GM19035 (cell line): ENCODE data around the gene TDRD9.

ENCODE experiments used
- ATAC-seq: cut with Tn5 transposase; IDR thresholded peaks from one replicate; pipeline ENCODE4 v1.9.1; 2021; ENCODE audit not compliant: unreplicated experiment

The TDRD9 gene

DNA sequence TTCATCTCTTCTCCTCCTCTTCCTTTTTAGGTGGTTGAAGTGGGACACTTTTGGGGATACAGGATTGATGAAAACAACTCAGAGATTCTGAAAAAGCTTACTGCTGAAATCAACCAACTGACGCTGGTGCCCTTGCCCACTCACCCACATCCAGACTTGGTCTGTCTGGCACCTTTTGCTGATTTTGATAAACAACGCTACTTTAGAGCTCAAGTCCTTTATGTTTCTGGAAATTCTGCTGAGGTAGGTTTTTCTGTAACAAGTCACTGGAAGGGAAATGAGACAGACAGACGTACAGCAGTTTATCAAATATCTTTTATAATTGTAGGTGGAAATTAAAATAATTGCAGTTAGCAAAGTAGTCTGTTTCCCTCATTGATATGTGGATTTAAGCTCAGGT, 97.3 kb downstream of the TDRD9 start:
- no peak for ATAC-seq

DNA sequence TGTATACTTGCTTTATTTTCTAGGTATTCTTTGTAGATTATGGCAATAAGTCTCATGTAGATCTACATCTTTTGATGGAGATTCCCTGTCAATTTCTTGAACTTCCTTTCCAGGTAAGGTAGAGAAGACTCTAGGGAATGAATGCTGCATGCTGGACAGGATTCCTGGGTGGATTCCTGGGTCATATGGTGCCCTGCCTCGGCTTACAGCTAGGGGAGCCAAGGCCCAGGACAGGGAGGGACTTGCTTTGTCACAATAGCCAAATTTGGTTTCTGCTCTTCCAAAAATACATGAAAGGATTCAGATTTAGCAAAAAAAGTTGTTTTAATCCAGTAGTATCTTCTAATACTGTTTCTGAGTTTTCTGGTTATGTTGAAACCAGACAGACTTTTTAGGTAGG, 97.8 kb downstream of the TDRD9 start:
- ATAC-seq = no peak

- no peak for ATAC-seq
Measured at GRCh38 chr14:104030958-104031357, 102.7 kb downstream of the TDRD9 start.

- ATAC-seq = no peak
Measured at GRCh38 chr14:104031384-104031783, 103.1 kb downstream of the TDRD9 start.

GRCh38 chr14:104034976-104035699, 106.9 kb downstream of the TDRD9 start:
- no peak for ATAC-seq

- no peak for ATAC-seq
Measured at GRCh38 chr14:104036212-104036611, 108.0 kb downstream of the TDRD9 start.

- ATAC-seq = no peak
Measured at GRCh38 chr14:104037074-104037473, 108.8 kb downstream of the TDRD9 start.

- ATAC-seq = no peak
Measured at GRCh38 chr14:104037903-104038302, 109.6 kb downstream of the TDRD9 start.

DNA sequence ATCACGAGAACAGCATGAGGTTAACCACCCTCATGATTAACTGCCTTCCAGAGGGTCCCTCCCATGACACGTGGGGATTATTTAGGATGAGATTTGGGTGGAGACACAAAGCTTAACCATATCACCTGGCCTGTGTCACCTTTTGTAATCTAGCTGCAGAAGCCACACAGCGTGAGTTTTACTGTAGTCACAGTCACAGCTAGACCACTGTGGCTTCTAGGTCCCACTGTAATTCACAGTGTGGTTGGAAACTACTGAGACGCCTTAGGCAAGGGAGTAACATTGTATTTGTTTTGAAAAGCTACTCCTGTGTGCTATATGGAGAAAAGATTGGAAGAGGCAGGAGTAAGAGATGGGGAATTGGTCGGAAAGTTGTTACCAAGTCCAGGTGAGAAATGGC, 111.0 kb downstream of the TDRD9 start:
- no peak for ATAC-seq

GRCh38 chr14:104040539-104040938, 112.3 kb downstream of the TDRD9 start:
- ATAC-seq = no peak

- no peak for ATAC-seq
Measured at GRCh38 chr14:104041430-104042104, 113.3 kb downstream of the TDRD9 start.

DNA sequence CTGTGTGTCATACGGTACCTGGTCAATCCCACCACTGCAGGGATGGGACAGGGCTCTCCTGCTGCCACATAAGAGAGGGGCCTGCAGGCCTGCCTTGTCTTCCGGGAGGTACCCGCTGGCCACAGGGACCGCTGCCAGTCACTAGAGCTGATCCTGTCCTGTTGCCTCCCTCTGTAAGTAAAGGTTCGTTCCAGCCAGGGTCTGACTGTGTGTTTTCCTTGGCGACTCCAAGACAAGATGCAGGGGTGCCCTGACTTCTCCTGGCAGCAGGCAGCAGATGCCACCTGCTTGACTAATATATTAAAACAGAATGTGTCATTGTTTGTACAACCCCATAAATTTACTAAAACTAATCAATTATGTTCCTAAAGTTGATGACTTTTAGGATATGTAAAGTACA, 115.8 kb downstream of the TDRD9 start:
- no peak for ATAC-seq

DNA sequence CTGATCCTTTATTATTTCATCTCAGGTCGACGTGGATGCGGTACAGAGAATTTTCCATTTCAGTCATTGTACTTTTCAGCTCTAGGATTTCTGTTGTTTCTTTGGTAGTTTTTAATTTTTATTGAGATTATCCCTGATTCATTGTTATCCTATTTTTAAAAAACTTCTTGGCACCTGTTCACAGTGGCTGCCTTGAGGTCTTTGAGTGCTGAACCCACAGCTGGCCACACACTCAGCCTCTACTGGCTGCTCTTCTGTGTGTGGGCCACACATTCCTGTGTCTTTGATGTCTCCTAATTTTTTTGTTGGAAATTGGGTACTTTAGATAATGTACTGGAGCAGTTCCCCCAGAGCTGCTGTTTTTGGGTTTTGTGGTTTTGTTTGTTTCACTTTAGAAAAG, 119.5 kb downstream of the TDRD9 start:
- no peak for ATAC-seq

DNA sequence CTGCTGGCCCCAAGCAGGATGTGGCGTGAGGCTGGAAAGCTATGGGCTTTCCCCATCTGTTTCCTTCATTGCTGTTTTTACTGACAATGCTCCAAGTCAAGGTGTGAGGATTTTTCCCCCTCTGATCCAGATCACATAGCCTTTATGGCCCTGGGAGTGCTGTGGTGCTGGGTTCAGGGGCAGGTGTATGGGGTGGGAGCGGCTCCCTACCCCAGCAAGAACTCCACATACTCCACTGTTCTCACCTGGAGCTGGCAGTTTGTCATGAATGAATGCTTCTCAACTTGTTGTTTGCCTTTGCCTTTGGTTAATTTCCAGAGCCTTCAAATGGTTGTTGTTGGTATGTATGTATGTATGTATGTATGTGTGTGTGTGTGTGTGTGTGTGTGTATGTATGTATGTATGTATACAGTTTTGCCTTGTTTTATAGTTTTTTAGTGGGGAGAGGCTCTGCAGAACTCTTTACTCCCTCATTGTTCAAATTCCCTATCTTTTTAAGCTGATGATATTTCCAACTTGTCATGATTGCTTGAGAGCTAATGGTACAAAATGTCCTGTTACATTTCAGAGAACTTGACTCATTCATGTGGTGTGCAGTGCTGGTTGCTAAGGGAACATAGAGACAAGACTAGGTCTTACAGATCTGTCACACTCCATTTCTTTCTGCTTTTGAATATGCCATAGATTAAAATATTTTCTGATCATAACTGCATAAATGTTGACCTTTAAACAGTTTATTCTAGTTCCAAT, 120.7 kb downstream of the TDRD9 start:
- no peak for ATAC-seq

- no peak for ATAC-seq
Measured at GRCh38 chr14:104049576-104050240, 121.5 kb downstream of the TDRD9 start.

GRCh38 chr14:104051092-104051813, 123.0 kb downstream of the TDRD9 start:
- no peak for ATAC-seq

DNA sequence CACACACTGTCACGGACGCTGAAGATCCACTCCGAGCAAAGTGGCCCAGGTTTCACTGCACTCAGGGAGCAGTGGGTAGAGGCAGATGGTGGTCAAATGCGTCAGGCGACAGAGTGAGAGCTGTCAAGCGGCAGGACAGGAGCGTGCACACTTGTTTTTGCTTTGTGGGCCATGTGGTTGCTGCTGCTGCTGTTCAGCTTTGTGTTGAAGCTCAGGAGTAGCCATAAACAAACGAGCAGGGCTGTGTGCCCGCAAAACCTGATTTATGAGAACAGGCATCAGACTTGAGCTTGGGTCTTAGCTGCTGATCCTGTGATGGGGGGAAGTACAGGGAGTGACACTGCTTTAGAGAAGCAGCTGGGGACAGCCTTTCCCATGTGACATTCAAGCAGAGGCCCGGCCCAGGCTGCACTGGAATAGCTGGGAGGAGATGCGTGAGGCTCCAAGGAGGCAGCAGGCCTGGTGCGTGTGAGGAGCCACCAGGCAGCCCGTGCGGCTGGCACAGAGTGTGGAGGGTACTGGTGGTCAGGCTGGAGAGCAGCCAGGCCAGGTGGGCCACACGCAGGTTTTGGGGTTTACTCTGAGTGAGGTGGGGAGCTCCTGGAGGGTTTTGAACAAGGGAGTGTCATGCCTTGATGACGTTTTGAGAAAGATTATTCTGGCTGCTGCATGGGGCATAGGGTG, 126.1 kb downstream of the TDRD9 start:
- ATAC-seq = no peak

GRCh38 chr14:104062281-104062680, 134.0 kb downstream of the TDRD9 start:
- no peak for ATAC-seq

DNA sequence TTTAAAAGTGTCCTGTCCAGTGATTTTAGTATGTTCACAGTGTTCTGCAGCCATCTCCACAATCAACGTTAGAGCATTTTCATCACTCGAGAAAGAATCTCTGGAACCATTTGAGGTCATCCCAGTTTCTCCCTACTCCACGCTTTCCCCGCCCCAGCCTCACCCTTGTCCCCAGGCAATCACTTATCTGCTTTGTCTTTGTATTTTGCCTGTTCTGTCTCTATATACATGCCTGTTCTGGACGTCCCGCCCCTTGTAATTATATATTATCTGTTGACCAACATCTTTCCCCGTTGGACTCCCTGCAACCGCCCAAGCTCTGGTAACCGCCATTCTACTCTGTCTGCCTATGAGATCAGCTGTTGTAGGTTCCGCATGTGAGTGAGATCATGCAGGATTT, 135.7 kb downstream of the TDRD9 start:
- ATAC-seq = no peak

DNA sequence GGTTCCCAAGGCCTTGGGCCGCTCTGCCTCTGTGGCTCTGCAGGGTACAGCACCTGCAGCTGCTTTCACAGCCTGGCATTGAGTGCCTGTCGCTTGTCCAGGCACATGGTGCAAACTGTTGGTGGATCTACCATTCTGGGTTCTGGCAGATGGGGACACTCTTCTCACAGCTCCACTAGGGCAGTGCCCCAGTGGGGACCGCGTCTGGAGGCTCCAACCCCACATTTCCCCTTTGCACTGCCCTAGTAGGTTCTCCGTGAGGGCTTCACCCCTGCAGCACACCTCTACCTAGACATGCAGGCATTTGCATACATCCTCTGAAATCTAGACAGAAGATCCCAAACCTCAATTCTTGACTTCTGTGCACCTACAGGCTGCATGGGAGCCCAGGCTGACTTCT, 138.0 kb downstream of the TDRD9 start:
- no peak for ATAC-seq
